ENCODE data around the gene TCF7L2. TPM values are rescaled to one million over a fixed set of nuclear protein-coding genes. Genes with fewer than 3 reads are reported as not detected.

The TCF7L2 gene
- total RNA-seq, 1 experiment from 2014 or later: 14.8 TPM

GRCh38 chr10:113015201-113015600 lies 65.2 kb downstream of the TCF7L2 start:
- Histone ChIP-seq H4K20me1 (ENCODE audit: insufficient read depth) (no peaks in the 10 kb centered on the region), H3K9me2 (ENCODE audit: insufficient read depth) (no peaks in the 10 kb centered on the region), H2AFZ (no peak overlapping the region), H3K4me2 (no peak overlapping the region), H3F3A (ENCODE audit: insufficient read depth, low read depth) (no peaks in the 10 kb centered on the region), H3K79me2 (ENCODE audit: low read depth) (0 out of 2 replicates have a peak, but pooled peaks cover 10% of the 10 kb centered on the region), H3K4me1 (replicated peaks; ENCODE audit: insufficient read depth) (no peaks in the 10 kb centered on the region), H3K36me3 (ENCODE audit: low read depth) (no peaks in the 10 kb centered on the region), H3K27me3 (ENCODE audit: insufficient read depth, low read depth) (no peaks in the 10 kb centered on the region), H3K27ac (no peak overlapping the region), H3K9me3 (ENCODE audit: insufficient read depth, low read depth) (no peaks in the 10 kb centered on the region), H3K4me3 (no peak overlapping the region)
- no TSS peak for BruUV-seq (replicated peaks)
- ChIA-PET POLR2A (ENCODE audit: unreplicated experiment) (no interaction called here), CTCF (no interaction called here)
- intact Hi-C loops (cut with micrococcal nuclease; ENCODE audit: unreplicated experiment): no loop called here
- DNase-seq: no peak
- no peak for TF ChIP-seq CTCF (conservative IDR thresholded peaks at IDR 0.05)
- no peak for TF ChIP-seq EZH2 (IDR thresholded peaks at IDR 0.05; ENCODE audit: low read depth)

- H3K36me3 ChIP-seq (ENCODE audit: low read depth): no peaks in the 10 kb centered on the region
- H3F3A ChIP-seq (ENCODE audit: insufficient read depth, low read depth): no peaks in the 10 kb centered on the region
- no peak overlapping the region for H3K27ac ChIP-seq
- ChIA-PET CTCF (no interaction called here), POLR2A (ENCODE audit: unreplicated experiment) (no interaction called here)
- H4K20me1 ChIP-seq (ENCODE audit: insufficient read depth): no peaks in the 10 kb centered on the region; the same call in 1 of the 2 replicates
- no peak for TF ChIP-seq CTCF (conservative IDR thresholded peaks at IDR 0.05)
- no peak for TF ChIP-seq EZH2 (IDR thresholded peaks at IDR 0.05; ENCODE audit: low read depth)
- no peak overlapping the region for H3K4me3 ChIP-seq
- H3K79me2 ChIP-seq (ENCODE audit: low read depth): 0 out of 2 replicates have a peak, but pooled peaks cover 2% of the 10 kb centered on the region
- BruUV-seq (replicated peaks): no TSS peak
- H3K4me1 ChIP-seq (replicated peaks; ENCODE audit: insufficient read depth): no peaks in the 10 kb centered on the region
- no peaks in the 10 kb centered on the region for H3K9me2 ChIP-seq (ENCODE audit: insufficient read depth)
- H3K4me2 ChIP-seq: no peak overlapping the region
- no peak for DNase-seq
- intact Hi-C loops (cut with micrococcal nuclease; ENCODE audit: unreplicated experiment): no loop called here
- no peaks in the 10 kb centered on the region for H3K27me3 ChIP-seq (ENCODE audit: insufficient read depth, low read depth)
- H3K9me3 ChIP-seq (ENCODE audit: insufficient read depth, low read depth): no peaks in the 10 kb centered on the region
- no peak overlapping the region for H2AFZ ChIP-seq
Observed at GRCh38 chr10:113017376-113017775, 67.3 kb downstream of the TCF7L2 start.

- DNase-seq: no peak
- H3F3A ChIP-seq (ENCODE audit: insufficient read depth, low read depth): no peaks in the 10 kb centered on the region
- H3K27ac ChIP-seq: no peak overlapping the region
- TF ChIP-seq CTCF (conservative IDR thresholded peaks at IDR 0.05) (no peak), EZH2 (IDR thresholded peaks at IDR 0.05; ENCODE audit: low read depth) (no peak)
- no peak overlapping the region for H3K4me2 ChIP-seq
- CTCF ChIA-PET: no interaction called here
- intact Hi-C loops (cut with micrococcal nuclease; ENCODE audit: unreplicated experiment): no loop called here
- H2AFZ ChIP-seq: no peak overlapping the region
- H4K20me1 ChIP-seq (ENCODE audit: insufficient read depth): no peaks in the 10 kb centered on the region; the same call in 1 of the 2 replicates
- H3K36me3 ChIP-seq (ENCODE audit: low read depth): no peaks in the 10 kb centered on the region
- H3K27me3 ChIP-seq (ENCODE audit: insufficient read depth, low read depth): no peaks in the 10 kb centered on the region
- no peaks in the 10 kb centered on the region for H3K9me2 ChIP-seq (ENCODE audit: insufficient read depth)
- H3K4me1 ChIP-seq (replicated peaks; ENCODE audit: insufficient read depth): no peaks in the 10 kb centered on the region
- H3K79me2 ChIP-seq (ENCODE audit: low read depth): no peaks in the 10 kb centered on the region
- POLR2A ChIA-PET (ENCODE audit: unreplicated experiment): no interaction called here
- BruUV-seq (replicated peaks): no TSS peak
- no peaks in the 10 kb centered on the region for H3K9me3 ChIP-seq (ENCODE audit: insufficient read depth, low read depth)
- H3K4me3 ChIP-seq: no peak overlapping the region
Observed at GRCh38 chr10:113018034-113018433, 68.0 kb downstream of the TCF7L2 start.
